ENCODE results near the gene FAM193A. TPM values are rescaled to one million over a fixed set of nuclear protein-coding genes. Genes with fewer than 3 reads are reported as not detected.

The FAM193A gene
- total RNA-seq: 9.8 and 17.7 TPM in 2 replicates

GRCh38 chr4:2536193-2537010 is at the start of gene FAM193A:
Gene FAM193A (plus strand): TSS chr4:2536647. CDS start chr4:2536916, 269 bp downstream.

GRCh38 chr4:2755821-2756690 is 219.6 kb downstream of the FAM193A start, which contains the start of gene TNIP2:
Gene TNIP2 (minus strand): TSS chr4:2756336. CDS start chr4:2756289, 47 bp downstream.

Other genes starting within 250 kb of the FAM193A start
- 8.0 and 8.1 TPM in 2 replicates for gene ZFYVE28, start 118.0 kb upstream of the FAM193A start, total RNA-seq
- gene CFAP99, start 117.7 kb upstream of the FAM193A start, total RNA-seq: not detected in 2 replicates
- gene RNF4, start 67.5 kb upstream of the FAM193A start, total RNA-seq: 62.7 and 99.1 TPM in 2 replicates
- 38.0 and 45.7 TPM in 2 replicates for gene TNIP2, start 219.7 kb downstream of the FAM193A start, total RNA-seq

Measured in smooth muscle cell of the umbilical artery (primary cell).